Ishikawa (cell line): ENCODE results near the gene NXPH3.

Experiments used
- CEBPB ChIP-seq: IDR thresholded peaks from 2 replicates; pipeline ENCODE4 v1.6.1; 2012
- CREB1 ChIP-seq: IDR thresholded peaks from 2 replicates; pipeline ENCODE4 v1.6.1; 2012; ENCODE audit warnings: low read depth
- EGR1 ChIP-seq: IDR thresholded peaks from 2 replicates; pipeline ENCODE4 v1.6.1; 2012
- EP300 ChIP-seq: IDR thresholded peaks from 2 replicates; pipeline ENCODE4 v1.6.1; 2012; ENCODE audit warnings: borderline replicate concordance
- FOXM1 ChIP-seq: IDR thresholded peaks from 2 replicates; pipeline ENCODE4 v1.6.1; 2012; ENCODE audit warnings: low read depth, borderline replicate concordance
- NFIC ChIP-seq: IDR thresholded peaks from 2 replicates; pipeline ENCODE4 v1.6.1; 2012
- RAD21 ChIP-seq: IDR thresholded peaks from 2 replicates; pipeline ENCODE4 v1.6.1; 2012; ENCODE audit warnings: low read depth
- TAF1 ChIP-seq: IDR thresholded peaks from 2 replicates; pipeline ENCODE4 v1.6.1; 2012; ENCODE audit warnings: low read depth, mild to moderate bottlenecking
- TCF12 ChIP-seq: IDR thresholded peaks from 2 replicates; pipeline ENCODE4 v1.6.1; 2012; ENCODE audit warnings: low read depth
- TEAD4 ChIP-seq: IDR thresholded peaks from 2 replicates; pipeline ENCODE4 v1.6.1; 2012
- YY1 ChIP-seq: IDR thresholded peaks from 2 replicates; pipeline ENCODE4 v1.6.1; 2012; ENCODE audit warnings: low read depth
- ZBTB7A ChIP-seq: IDR thresholded peaks from 2 replicates; pipeline ENCODE4 v1.6.1; 2012; ENCODE audit warnings: low read depth
- TF ChIP-seq, protein P1 (sequence below): IDR thresholded peaks from 2 replicates; pipeline ENCODE4 v1.6.1; 2012; ENCODE audit warnings: low read depth, mild to moderate bottlenecking
- TF ChIP-seq, protein P2 (sequence below): IDR thresholded peaks from 2 replicates; pipeline ENCODE4 v1.6.1; 2012
- TF ChIP-seq, protein P3 (sequence below): IDR thresholded peaks from 2 replicates; pipeline ENCODE4 v1.6.1; 2012

The NXPH3 gene

DNA sequence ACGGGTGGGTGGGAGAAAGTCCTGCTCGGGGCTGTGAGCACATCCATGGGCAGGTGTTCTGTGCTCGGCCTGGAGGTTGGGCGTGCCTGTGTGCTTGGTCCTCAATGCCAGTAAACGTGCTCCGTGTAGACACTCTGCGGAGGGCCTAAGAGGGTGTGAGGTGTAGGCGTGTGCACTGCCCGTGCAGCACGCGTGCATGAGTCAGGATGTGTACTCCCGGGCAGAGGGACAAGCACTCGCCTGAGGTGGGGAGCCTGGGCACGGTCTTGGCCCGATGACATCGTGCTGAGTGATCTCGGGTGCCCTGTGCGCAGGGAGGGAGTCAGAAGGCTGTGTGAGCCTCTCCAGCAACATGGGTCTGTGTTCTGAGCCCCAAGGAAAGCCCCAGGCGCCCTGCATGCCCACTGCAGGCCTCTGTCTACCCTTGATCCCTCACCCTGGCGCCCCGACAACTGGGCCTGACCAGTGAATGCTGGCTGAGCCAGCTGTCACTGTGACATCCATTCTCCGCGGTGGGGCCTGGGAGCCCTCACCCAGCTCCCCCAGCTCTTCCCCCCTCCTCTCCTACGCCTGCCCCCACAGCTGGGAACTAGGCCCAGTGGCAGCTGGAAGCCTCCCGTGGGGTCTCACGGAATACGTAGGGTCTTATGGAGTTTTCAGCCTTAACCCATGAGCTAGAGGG is 23.5 kb upstream of the NXPH3 start:
- TF ChIP-seq TAF1 (no peak), TEAD4 (no peak)
- TF ChIP-seq, protein P1, sequence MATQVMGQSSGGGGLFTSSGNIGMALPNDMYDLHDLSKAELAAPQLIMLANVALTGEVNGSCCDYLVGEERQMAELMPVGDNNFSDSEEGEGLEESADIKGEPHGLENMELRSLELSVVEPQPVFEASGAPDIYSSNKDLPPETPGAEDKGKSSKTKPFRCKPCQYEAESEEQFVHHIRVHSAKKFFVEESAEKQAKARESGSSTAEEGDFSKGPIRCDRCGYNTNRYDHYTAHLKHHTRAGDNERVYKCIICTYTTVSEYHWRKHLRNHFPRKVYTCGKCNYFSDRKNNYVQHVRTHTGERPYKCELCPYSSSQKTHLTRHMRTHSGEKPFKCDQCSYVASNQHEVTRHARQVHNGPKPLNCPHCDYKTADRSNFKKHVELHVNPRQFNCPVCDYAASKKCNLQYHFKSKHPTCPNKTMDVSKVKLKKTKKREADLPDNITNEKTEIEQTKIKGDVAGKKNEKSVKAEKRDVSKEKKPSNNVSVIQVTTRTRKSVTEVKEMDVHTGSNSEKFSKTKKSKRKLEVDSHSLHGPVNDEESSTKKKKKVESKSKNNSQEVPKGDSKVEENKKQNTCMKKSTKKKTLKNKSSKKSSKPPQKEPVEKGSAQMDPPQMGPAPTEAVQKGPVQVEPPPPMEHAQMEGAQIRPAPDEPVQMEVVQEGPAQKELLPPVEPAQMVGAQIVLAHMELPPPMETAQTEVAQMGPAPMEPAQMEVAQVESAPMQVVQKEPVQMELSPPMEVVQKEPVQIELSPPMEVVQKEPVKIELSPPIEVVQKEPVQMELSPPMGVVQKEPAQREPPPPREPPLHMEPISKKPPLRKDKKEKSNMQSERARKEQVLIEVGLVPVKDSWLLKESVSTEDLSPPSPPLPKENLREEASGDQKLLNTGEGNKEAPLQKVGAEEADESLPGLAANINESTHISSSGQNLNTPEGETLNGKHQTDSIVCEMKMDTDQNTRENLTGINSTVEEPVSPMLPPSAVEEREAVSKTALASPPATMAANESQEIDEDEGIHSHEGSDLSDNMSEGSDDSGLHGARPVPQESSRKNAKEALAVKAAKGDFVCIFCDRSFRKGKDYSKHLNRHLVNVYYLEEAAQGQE: no peak

DNA sequence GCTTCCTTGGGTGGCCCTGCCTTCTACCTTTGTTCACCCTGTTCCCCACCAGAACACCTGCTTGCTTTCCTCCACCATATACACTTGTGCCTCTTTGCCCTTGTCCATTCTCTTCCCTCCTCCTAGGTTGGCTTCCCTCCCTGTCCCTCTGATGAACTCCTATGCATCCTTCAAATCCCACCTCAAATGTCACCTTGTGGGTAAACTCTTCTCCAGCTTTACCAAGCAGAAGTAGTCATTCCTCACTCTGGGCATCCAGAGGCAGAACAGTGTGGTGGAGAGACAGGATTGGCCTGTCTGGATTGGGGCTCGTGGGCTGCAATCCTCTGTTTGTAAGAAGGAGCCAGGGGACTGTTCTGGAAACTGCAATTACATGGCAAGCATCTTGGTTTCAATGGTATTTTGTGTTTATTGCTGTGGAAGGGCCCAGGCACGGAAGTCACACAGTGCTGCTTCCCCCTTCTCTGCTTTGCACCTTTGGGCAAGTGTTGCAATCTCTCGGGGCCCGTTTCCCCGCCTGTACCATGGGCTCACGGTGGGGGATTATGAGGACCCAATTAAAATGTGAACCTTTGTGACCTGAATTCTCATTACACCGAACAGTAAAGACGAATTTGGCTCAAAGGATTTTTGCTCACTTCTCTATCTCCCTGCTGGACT is 21.9 kb upstream of the NXPH3 start:
- TF ChIP-seq TEAD4: no peak
- TF ChIP-seq ZBTB7A: no peak
- TF ChIP-seq RAD21: no peak
- TF ChIP-seq, protein P2, sequence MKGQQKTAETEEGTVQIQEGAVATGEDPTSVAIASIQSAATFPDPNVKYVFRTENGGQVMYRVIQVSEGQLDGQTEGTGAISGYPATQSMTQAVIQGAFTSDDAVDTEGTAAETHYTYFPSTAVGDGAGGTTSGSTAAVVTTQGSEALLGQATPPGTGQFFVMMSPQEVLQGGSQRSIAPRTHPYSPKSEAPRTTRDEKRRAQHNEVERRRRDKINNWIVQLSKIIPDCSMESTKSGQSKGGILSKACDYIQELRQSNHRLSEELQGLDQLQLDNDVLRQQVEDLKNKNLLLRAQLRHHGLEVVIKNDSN: no peak
- no peak for TF ChIP-seq YY1
- TF ChIP-seq CREB1: no peak
- no peak for TF ChIP-seq EGR1
- no peak for TF ChIP-seq FOXM1
- no peak for TF ChIP-seq TCF12
- TF ChIP-seq, protein P1: no peak
- no peak for TF ChIP-seq TAF1
- no peak for TF ChIP-seq CEBPB
- TF ChIP-seq EP300: no peak
- TF ChIP-seq, protein P3, sequence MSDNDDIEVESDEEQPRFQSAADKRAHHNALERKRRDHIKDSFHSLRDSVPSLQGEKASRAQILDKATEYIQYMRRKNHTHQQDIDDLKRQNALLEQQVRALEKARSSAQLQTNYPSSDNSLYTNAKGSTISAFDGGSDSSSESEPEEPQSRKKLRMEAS: no peak
- TF ChIP-seq NFIC: no peak

DNA sequence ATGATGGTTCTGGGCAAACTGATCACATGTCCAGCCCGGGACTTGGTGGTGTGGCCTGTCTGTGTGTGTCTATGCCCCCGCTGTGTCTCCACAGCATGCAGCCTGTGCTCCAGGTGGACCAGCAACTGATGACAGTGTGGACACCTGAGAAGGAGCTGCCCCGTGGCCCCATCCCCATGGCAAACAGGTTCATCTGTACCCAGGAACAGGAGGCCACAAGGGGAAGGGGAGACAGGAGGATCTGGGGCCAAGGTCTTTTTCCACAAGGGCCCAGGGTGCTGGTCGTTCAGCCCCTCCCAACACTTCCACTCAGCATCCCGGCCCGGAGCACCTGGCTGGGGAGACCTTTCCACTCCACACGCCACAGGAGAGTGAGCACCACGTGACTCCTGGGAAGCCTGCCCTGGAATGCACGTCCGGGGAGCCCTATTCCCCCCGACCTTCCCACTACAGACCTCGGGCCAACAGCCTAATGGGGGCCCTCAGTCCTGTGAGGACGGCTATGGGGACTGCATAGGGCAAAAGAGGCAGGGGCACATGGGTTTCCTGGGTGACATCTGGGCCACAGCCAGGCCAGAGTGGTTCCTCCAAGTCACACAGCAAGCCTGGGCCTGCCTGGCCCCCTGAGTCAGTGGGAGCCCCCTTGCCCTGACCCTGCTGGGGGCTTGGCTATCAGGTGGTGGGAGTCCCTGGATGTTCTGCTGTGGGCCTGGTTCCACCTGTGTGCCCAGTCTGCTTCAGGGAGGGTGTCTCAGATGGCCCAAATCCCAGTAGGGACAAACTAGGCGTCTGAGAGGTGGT is 20.8 kb upstream of the NXPH3 start:
- TF ChIP-seq CEBPB (no peak), TCF12 (no peak), RAD21 (no peak), EP300 (no peak), TAF1 (no peak), EGR1 (no peak), TEAD4 (no peak), ZBTB7A (no peak), CREB1 (no peak)
- TF ChIP-seq, protein P2: no peak
- TF ChIP-seq, protein P1: no peak

DNA sequence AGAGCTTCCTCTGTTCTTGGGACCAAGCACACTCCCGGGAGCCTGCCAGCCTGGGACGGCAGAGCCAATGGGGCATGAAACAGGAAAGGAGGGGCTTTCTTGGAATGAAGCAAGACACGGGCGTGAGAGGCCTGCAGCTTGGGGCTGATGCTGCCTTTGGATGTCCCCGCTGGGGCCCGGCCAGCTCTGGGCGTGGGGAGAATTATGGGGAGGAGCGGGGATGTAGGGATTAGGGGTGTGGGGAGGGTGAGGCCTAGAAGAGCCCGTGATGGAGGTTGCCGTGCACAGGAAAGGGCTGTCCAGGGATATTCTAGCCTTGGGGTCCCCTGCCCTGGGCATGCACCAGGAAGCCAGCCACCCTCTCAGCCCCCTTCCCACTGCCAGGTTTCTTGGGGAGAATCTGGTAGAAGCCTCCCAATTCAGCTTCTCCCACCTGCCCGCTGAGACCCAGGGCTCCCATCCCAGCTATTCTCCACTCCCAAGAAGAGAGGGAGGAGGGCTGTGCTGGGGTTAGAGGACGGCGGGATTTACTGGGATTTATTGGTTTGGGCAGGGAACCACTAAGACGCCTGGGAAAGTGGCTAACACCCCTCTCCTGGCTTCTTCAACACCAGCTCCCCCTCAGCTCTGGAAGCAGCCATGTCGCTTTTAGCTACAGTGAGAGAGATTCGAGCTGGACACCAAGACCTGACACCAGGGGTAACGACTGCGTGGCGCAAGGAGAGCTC is 20.0 kb upstream of the NXPH3 start:
- TF ChIP-seq EP300 (no peak), NFIC (no peak), RAD21 (no peak), FOXM1 (no peak), TAF1 (no peak), EGR1 (no peak)
- TF ChIP-seq, protein P2: no peak
- TF ChIP-seq, protein P3: no peak
